ENCODE measurements around the gene GPX1.

GPX1 gene

GRCh38 chr3:49311283-49311682, 46.9 kb downstream of the GPX1 start:
- no peak for DNase-seq (ENCODE audit: low read depth)

GRCh38 chr3:49310677-49311076, 47.5 kb downstream of the GPX1 start:
- no peak for DNase-seq (ENCODE audit: low read depth)

All from amniotic epithelial cell (primary cell).